ENCODE data around the gene BUD23. TPM values are rescaled to one million over a fixed set of nuclear protein-coding genes. Genes with fewer than 3 reads are reported as not detected.
"Not testable (repeated sequence)": the region's sequence is repeated elsewhere in the genome, so short reads cannot be mapped to it uniquely, and the experiment has no call there.

Gene BUD23
- total RNA-seq, 1 donor from 2014 or later = 51.9 TPM

GRCh38 chr7:73700581-73701134, 17.3 kb downstream of the BUD23 start:
- no peak for DNase-seq (ENCODE audit: low spot score)

GRCh38 chr7:73701357-73701995, 18.1 kb downstream of the BUD23 start:
- DNase-seq (ENCODE audit: low spot score) = no peak

- no peak for DNase-seq (ENCODE audit: low spot score)
Measured at GRCh38 chr7:73702226-73702625, 18.8 kb downstream of the BUD23 start.

- no peak for DNase-seq (ENCODE audit: low spot score)
Measured at GRCh38 chr7:73702665-73703064, 19.3 kb downstream of the BUD23 start.

- DNase-seq (ENCODE audit: low spot score) = no peak
Measured at GRCh38 chr7:73703225-73703624, 19.8 kb downstream of the BUD23 start.

GRCh38 chr7:73703757-73704639, 20.6 kb downstream of the BUD23 start:
- DNase-seq (ENCODE audit: low spot score) = no peak

GRCh38 chr7:73704640-73705550, 21.5 kb downstream of the BUD23 start:
- DNase-seq (ENCODE audit: low spot score) = no peak

- DNase-seq (ENCODE audit: low spot score) = no peak
Measured at GRCh38 chr7:73705551-73705920, 22.1 kb downstream of the BUD23 start.

- no peak for DNase-seq (ENCODE audit: low spot score)
Measured at GRCh38 chr7:73706126-73707044, 23.0 kb downstream of the BUD23 start.

GRCh38 chr7:73707045-73707631, 23.7 kb downstream of the BUD23 start:
- no peak for DNase-seq (ENCODE audit: low spot score)

GRCh38 chr7:73708961-73709549, 25.7 kb downstream of the BUD23 start:
- DNase-seq (ENCODE audit: low spot score) = no peak

- DNase-seq (ENCODE audit: low spot score) = no peak
Measured at GRCh38 chr7:73712773-73713172, 29.4 kb downstream of the BUD23 start.

GRCh38 chr7:73713319-73713718, 29.9 kb downstream of the BUD23 start:
- not testable (repeated sequence) for DNase-seq (ENCODE audit: low spot score)

GRCh38 chr7:73715648-73716317, 32.4 kb downstream of the BUD23 start:
- no peak for DNase-seq (ENCODE audit: low spot score)

- DNase-seq (ENCODE audit: low spot score) = no peak
Measured at GRCh38 chr7:73716318-73716890, 33.0 kb downstream of the BUD23 start.

GRCh38 chr7:73717025-73717807, 33.8 kb downstream of the BUD23 start:
- DNase-seq (ENCODE audit: low spot score) = no peak

GRCh38 chr7:73717991-73718405, 34.6 kb downstream of the BUD23 start:
- no peak for DNase-seq (ENCODE audit: low spot score)

GRCh38 chr7:73718438-73718881, 35.1 kb downstream of the BUD23 start:
- no peak for DNase-seq (ENCODE audit: low spot score)

Measured in mesenteric fat pad (tissue), 1 donor.